Skeletal muscle tissue (tissue), 4 donors: ENCODE results near the gene COPS9. TPM values are rescaled to one million over a fixed set of nuclear protein-coding genes. Genes with fewer than 3 reads are reported as not detected.

Experiments used
- H3K27ac ChIP-seq: one replicate; pipeline ENCODE4 v1.7.0; 2013; ENCODE audit warnings: mild to moderate bottlenecking, low read depth, low read length, inconsistent platforms
- H3K27me3 ChIP-seq, 3 donors: one replicate each; pipeline ENCODE4 v1.7.0; 2013; ENCODE audit warnings: low read length in 3 of 3; ENCODE audit not compliant: control insufficient read depth in 3 of 3, insufficient read depth in 3 of 3
- H3K36me3 ChIP-seq, 3 donors: one replicate each; pipeline ENCODE4 v1.7.0; 2013; ENCODE audit warnings: low read length in 3 of 3; ENCODE audit not compliant: control insufficient read depth in 3 of 3, insufficient read depth in 3 of 3
- H3K4me1 ChIP-seq, 3 donors: one replicate each; pipeline ENCODE4 v1.7.0; 2013; ENCODE audit warnings: low read length in 3 of 3, mild to moderate bottlenecking in 3 of 3; ENCODE audit not compliant: control insufficient read depth in 3 of 3, insufficient read depth in 3 of 3
- H3K4me3 ChIP-seq, 3 donors: one replicate each; pipeline ENCODE4 v1.7.0; 2013; ENCODE audit warnings: low read length in 3 of 3
- H3K9ac ChIP-seq, 3 donors: one replicate each; pipeline ENCODE4 v1.7.0; 2013; ENCODE audit warnings: low read length in 3 of 3, mild to moderate bottlenecking in 3 of 3, moderate library complexity in 2 of 3, low read depth in 1 of 3
- H3K9me3 ChIP-seq, 3 donors: one replicate each; pipeline ENCODE4 v1.7.0; 2013; ENCODE audit warnings: low read length in 3 of 3; ENCODE audit not compliant: control insufficient read depth in 3 of 3
- total RNA-seq: library from RNA; depleted of rRNA; stranded (reverse); fragments of >200 nt; gene quantifications from one replicate; pipeline ENCODE4 v1.2.3, GENCODE V29; 2014
- donor health status: Osteomylitis.

COPS9 gene
- total RNA-seq, 1 donor from 2014 or later = 115 TPM

DNA sequence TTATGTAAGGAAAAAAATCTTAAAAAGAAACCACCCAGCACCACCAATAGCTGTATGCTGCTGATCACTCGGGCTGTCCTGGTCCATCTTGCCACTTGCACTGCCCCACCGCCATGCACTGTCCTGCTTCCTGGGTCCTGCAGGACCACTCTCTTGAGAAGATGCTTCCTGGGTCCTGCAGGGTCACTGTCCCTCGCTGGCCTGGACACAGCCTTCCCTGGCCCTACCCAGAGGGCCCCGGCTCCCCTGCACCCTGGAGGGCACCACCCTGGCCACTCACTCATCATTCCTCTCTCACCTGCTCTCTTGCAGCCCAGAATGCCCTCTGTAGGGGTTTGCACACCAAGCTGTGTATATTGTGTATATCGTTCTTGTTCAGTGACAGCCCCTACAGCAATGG lies 6.8 kb upstream of the COPS9 start:
- H3K27me3 ChIP-seq = peaks cover 0 to 11% (median 3%) of the 10 kb centered on the region in 3 donors
- no peaks in the 10 kb centered on the region for H3K9me3 ChIP-seq
- H3K4me3 ChIP-seq = no peak overlapping the region
- H3K36me3 ChIP-seq = no peaks in the 10 kb centered on the region
- H3K9ac ChIP-seq = no peak overlapping the region
- peaks cover 0 to 4% (median 0%) of the 10 kb centered on the region in 3 donors for H3K4me1 ChIP-seq
- H3K27ac ChIP-seq = no peak overlapping the region

DNA sequence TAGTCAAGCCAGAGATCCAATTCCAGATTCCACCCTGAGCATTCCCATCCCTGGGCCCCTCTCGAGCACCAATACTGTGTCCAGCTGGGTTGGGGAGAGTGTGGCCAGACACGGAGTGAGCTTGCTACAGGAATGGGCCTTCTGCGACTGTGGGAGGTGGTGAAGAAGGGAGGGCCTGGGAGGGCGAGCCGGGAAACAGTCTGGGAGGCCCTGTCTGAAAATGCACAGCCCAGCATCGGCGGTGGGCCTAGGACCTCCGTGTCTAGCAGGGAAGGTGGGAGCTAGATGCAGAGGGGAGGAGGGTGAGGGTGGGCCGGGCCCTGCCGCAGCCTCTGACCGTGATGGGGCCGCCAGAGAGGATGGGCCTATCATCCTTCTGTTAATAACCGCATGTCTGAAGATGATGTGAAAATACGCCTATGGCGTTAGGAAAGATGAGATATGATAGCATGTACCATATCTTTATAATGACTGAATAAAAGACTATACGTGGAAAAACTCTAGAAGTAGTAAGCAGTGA lies 6.2 kb upstream of the COPS9 start:
- Histone ChIP-seq H3K4me1 (peaks cover 0 to 4% (median 0%) of the 10 kb centered on the region in 3 donors), H3K9ac (no peak overlapping the region), H3K27ac (no peak overlapping the region), H3K4me3 (no peak overlapping the region), H3K36me3 (no peaks in the 10 kb centered on the region), H3K9me3 (no peaks in the 10 kb centered on the region), H3K27me3 (peaks cover 0 to 11% (median 3%) of the 10 kb centered on the region in 3 donors)

DNA sequence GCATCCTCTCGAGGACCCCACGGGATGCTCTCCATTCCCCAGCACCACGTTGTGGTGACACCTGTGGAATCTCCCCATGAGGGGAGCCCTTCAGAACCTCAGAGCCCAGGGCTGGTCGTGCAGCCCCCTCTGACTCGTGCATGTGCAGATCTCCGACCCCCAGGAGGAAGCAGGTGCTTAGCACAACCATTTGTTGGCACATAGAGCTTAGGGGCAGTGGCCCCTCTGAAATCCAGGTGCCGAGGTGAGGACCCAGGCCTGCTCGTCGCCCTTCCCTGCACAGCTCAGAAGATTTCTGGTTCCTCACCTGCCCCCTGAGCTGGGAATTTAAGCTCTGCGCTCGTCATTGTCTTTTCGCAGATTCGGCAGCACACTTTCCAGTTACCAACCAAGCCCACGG lies 5.6 kb upstream of the COPS9 start:
- Histone ChIP-seq H3K4me1 (peaks cover 2 to 6% (median 4%) of the 10 kb centered on the region in 3 donors), H3K27ac (no peak overlapping the region), H3K4me3 (no peak overlapping the region), H3K27me3 (peaks cover 0 to 11% (median under 1%) of the 10 kb centered on the region in 3 donors), H3K36me3 (no peaks in the 10 kb centered on the region), H3K9ac (no peak overlapping the region), H3K9me3 (no peaks in the 10 kb centered on the region)

DNA sequence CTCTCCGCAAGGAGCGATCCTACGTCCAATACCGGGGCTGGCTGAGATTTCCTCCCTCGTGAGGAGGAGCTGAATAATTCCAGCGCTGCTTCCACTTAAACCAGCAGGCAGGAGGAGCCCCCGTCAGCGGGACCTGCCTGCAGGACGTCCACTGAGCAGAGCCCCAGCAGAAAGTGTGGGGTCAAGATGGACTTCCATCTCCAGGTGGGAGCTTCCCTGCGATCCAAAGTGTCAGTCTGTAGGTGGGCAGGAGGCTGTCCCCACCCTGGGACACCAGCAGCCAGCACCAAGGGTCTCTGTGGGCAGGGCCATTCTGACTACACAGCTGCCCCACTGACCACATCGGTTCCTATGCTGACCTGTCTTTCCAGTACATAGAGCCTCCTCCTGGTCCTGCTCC lies 4.8 kb upstream of the COPS9 start:
- Histone ChIP-seq H3K36me3 (no peaks in the 10 kb centered on the region), H3K9ac (no peak overlapping the region), H3K27ac (no peak overlapping the region), H3K4me1 (peaks cover 3 to 9% (median 7%) of the 10 kb centered on the region in 3 donors), H3K27me3 (peaks cover 0 to 8% (median 0%) of the 10 kb centered on the region in 3 donors), H3K4me3 (no peak overlapping the region), H3K9me3 (no peaks in the 10 kb centered on the region)

DNA sequence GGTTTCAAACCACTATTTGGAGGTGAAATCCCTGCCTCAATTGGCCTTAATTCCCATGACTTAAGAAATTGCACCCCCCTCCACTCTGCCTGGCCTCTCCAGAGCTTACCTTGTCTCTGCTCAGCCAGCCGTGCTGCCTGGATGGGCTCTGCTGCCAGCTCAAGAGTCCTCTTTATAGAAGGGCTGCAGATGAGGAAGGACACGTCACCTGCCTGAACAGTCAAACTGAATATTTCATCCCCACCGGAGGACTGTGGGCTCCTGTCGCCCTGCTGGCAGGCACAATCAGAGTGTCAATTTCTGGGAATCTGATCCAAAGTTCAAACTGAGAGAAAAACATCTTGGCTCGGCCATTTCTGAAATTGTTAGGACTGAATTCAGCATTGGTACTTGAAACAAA lies 4.4 kb upstream of the COPS9 start, which contains the start of gene OTOS:
OTOS (minus strand) TSS at position 148 of the 400 bp plus-strand sequence. CDS start 332 bp downstream, outside the sequence.
- no peaks in the 10 kb centered on the region for H3K9me3 ChIP-seq
- H3K27me3 ChIP-seq = peaks cover 0 to 8% (median 0%) of the 10 kb centered on the region in 3 donors
- no peak within 1 kb of the TSS for H3K9ac ChIP-seq
- H3K36me3 ChIP-seq = peaks cover 0 to 2% (median 0%) of the 10 kb centered on the region in 3 donors
- H3K4me3 ChIP-seq = no peak within 1 kb of the TSS
- peaks cover 3 to 11% (median 10%) of the 10 kb centered on the region in 3 donors for H3K4me1 ChIP-seq
- H3K27ac ChIP-seq = no peak within 1 kb of the TSS

DNA sequence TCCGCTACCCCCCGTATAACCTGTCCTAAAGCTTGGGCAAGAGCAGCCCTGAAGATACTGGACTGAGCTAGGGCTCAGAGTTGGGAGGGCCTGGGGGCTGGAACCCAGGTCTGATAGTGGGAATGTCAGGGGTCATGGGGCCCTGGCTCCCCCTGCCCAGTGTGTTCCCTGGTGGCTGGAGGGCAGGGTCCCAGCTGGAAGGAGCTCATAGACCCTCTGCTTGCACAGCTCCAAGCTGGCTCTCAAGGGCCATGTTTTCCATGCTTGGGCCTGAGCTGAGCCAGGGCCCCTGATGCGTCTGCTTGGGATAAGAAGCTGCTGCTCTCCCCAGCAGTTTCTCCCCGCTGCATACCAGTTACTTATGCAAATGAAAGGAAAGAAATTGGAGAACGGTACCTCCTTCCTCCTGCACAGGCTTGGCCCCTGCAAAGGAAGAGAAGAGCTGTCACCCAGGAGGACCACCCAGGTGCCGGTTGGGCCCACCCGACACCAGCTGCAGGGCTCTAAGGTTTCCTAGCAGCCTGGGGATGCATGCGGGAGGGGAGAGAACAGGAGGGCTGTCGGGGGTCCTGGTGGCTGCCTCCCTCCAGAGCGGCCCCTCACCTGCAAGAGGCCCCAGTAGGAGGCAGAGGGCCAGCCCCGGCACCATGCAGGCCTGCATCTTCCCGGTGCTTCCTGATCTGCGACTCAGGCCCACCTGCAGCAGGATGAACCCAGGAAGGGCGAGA lies 3.7 kb upstream of the COPS9 start:
- H3K27ac ChIP-seq = no peak overlapping the region
- H3K4me1 ChIP-seq = peaks cover 10 to 18% (median 17%) of the 10 kb centered on the region in 3 donors
- H3K9ac ChIP-seq = no peak overlapping the region
- no peak overlapping the region for H3K4me3 ChIP-seq
- no peaks in the 10 kb centered on the region for H3K9me3 ChIP-seq
- H3K36me3 ChIP-seq = peaks cover 0 to 2% (median 0%) of the 10 kb centered on the region in 3 donors
- peaks cover 0 to 8% (median 0%) of the 10 kb centered on the region in 3 donors for H3K27me3 ChIP-seq

DNA sequence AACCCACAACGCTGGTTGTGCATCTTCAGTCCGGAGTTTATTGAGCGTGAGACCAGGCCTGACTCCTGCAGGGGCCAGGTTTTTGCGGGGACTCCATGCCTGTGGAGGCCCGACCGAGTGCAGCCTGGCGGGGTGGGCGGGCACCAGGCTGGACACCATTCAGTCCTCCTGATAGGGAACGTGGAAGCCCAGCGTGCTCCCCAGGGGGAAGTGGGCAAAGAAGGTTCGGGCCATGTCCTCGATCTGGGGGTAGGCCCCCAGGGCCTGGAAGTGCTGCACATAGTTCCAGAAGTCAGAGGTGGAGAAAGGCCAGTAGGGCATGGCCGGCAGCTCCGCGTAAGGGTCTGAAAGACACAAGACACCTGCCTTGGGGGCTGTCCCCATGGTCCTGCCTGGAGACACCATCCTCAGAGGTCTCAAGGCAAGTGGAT lies 2.9 kb upstream of the COPS9 start:
- no peak overlapping the region for H3K9ac ChIP-seq
- peaks cover 0 to 8% (median 0%) of the 10 kb centered on the region in 3 donors for H3K27me3 ChIP-seq
- no peak overlapping the region for H3K27ac ChIP-seq
- peaks cover 0 to 2% (median 0%) of the 10 kb centered on the region in 3 donors for H3K36me3 ChIP-seq
- H3K4me1 ChIP-seq = peaks cover 13 to 26% (median 24%) of the 10 kb centered on the region in 3 donors
- no peaks in the 10 kb centered on the region for H3K9me3 ChIP-seq
- no peak overlapping the region for H3K4me3 ChIP-seq

DNA sequence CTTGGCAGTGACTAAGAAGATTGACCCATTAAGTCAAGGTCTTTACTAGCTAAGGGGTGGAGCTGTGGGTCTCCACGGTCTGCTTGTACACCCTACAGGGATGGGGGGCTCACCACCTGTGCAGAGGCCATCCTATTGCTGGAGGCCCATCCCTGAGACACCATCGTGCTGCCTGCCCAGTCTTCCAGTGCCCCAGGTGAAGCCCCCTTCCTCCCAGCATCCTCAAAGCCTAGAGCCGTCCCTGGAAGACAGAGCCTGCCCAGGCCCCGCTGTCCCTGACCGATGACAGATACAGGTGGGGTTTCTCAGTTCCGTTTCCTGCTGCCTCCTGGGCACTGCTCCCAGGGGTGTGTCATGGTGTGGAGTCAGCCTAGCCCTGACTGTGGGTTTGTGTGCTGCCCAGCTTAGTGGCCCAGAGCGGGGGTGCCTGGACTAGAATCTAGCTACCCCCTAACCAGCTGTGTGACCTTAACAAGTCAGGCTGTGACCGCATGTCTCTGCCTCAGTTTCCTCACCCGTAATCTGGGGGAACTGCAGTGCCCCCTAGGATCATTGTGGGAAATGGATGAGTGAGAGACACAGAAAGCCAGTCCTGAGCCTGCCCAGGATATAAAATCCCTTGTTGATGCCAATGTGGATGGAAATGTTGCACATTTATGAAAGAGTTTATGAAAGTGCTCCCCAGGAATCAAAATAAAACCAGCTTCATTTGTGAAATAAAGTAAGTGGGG lies 2.3 kb upstream of the COPS9 start:
- no peak overlapping the region for H3K27ac ChIP-seq
- H3K9me3 ChIP-seq = no peaks in the 10 kb centered on the region
- peaks cover 2 to 4% (median 4%) of the 10 kb centered on the region in 3 donors for H3K36me3 ChIP-seq
- peaks cover 0 to 7% (median 0%) of the 10 kb centered on the region in 3 donors for H3K27me3 ChIP-seq
- peaks cover 13 to 24% (median 22%) of the 10 kb centered on the region in 3 donors for H3K4me1 ChIP-seq
- no peak overlapping the region for H3K4me3 ChIP-seq
- no peak overlapping the region for H3K9ac ChIP-seq

DNA sequence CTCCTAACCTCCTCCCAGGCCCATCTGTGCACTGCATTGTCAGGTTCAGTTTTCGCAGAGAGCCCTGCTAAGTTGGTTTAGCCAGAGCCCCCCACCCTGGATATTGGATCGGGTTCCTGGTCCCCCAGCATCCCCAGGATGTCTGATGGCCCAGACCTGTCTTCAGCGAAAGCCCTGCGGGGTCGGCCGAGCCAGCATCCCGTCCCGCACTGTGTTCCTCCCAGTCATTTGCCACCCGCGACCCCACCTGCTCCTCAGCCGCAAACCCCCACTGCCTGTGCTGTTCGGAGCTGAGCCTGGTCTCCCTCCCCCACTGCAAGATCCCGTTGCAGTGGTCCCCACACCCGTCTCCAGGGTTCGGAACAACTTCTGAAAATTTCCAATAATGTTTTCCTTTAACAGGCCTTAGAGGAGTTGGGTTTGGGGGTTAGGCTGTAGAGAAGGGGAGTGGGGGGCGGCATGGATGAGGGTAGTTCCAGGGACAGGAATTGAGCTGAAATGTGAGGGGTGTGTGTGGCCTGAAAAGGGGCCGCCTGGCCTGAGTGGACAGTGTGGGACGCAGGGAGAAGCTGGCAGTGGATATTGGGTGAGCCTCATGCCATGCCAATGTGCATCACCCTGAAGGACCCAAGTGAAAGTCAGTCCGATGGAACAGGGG lies 1.6 kb upstream of the COPS9 start:
- Histone ChIP-seq H3K4me3 (no peak overlapping the region), H3K9me3 (no peaks in the 10 kb centered on the region), H3K27me3 (peaks cover 0 to under 1% (median 0%) of the 10 kb centered on the region in 3 donors), H3K4me1 (peaks cover 13 to 24% (median 23%) of the 10 kb centered on the region in 3 donors), H3K27ac (no peak overlapping the region), H3K9ac (no peak overlapping the region), H3K36me3 (peaks cover 9 to 11% (median 10%) of the 10 kb centered on the region in 3 donors)
